Dermis microvascular lymphatic vessel endothelial cell (primary cell): ENCODE measurements around the gene TMTC2. TPM values are rescaled to one million over a fixed set of nuclear protein-coding genes. Genes with fewer than 3 reads are reported as not detected.
A peak's percentile ranks its signal among the peaks of the same experiment; 100 is the strongest.

ENCODE experiments used
- DNase-seq, 2 donors: peaks; one replicate each; pipeline versions ENCODE4 v3.0.0 to v3.0.0-alpha.2; 2010; ENCODE audit warnings: low read depth in 2 of 2
- total RNA-seq: library from RNA; depleted of rRNA; stranded (reverse); fragments of >200 nt; gene quantifications from 2 replicates; pipeline ENCODE4 v1.2.1, GENCODE V29; 2014

TMTC2 gene
- total RNA-seq, 1 donor from 2014 or later, result 4.9 TPM

- no peak for DNase-seq
These were observed 263.6 kb downstream of the TMTC2 start for GRCh38 chr12:82950356-82950755.

- DNase-seq, result no peak
These were observed 266.2 kb downstream of the TMTC2 start for GRCh38 chr12:82952946-82953345.

- DNase-seq, result no peak
These were observed 266.7 kb downstream of the TMTC2 start for GRCh38 chr12:82953397-82953796.

- DNase-seq, result no peak
These were observed 267.4 kb downstream of the TMTC2 start for GRCh38 chr12:82954064-82954463.

- no peak for DNase-seq
These were observed 267.9 kb downstream of the TMTC2 start for GRCh38 chr12:82954572-82954971.

- no peak for DNase-seq
These were observed 268.3 kb downstream of the TMTC2 start for GRCh38 chr12:82955043-82955442.

GRCh38 chr12:82958966-82959365, 272.3 kb downstream of the TMTC2 start:
- no peak for DNase-seq

GRCh38 chr12:82959821-82960220, 273.1 kb downstream of the TMTC2 start:
- DNase-seq, result no peak

- no peak for DNase-seq
These were observed 275.1 kb downstream of the TMTC2 start for GRCh38 chr12:82961835-82962234.

- no peak for DNase-seq
These were observed 277.2 kb downstream of the TMTC2 start for GRCh38 chr12:82963956-82964355.

GRCh38 chr12:82964446-82964845, 277.7 kb downstream of the TMTC2 start:
- no peak for DNase-seq

- DNase-seq, result peak in 1 of 2 donors; percentile 39
These were observed 279.4 kb downstream of the TMTC2 start for GRCh38 chr12:82966001-82966559.

GRCh38 chr12:82968631-82969367, 282.1 kb downstream of the TMTC2 start:
- DNase-seq, result no peak

GRCh38 chr12:82970614-82971013, 283.9 kb downstream of the TMTC2 start:
- DNase-seq, result no peak

GRCh38 chr12:82971584-82971983, 284.9 kb downstream of the TMTC2 start:
- no peak for DNase-seq

- DNase-seq, result no peak
These were observed 285.9 kb downstream of the TMTC2 start for GRCh38 chr12:82972624-82973023.

GRCh38 chr12:82973592-82973991, 286.9 kb downstream of the TMTC2 start:
- DNase-seq, result no peak

GRCh38 chr12:82981150-82981549, 294.4 kb downstream of the TMTC2 start:
- DNase-seq, result peak in 1 of 2 donors; percentile 7

- DNase-seq, result no peak
These were observed 307.4 kb downstream of the TMTC2 start for GRCh38 chr12:82994117-82994516.

- no peak for DNase-seq
These were observed 309.6 kb downstream of the TMTC2 start for GRCh38 chr12:82996168-82996812.

- no peak for DNase-seq
These were observed 311.8 kb downstream of the TMTC2 start for GRCh38 chr12:82998509-82998908.

GRCh38 chr12:83003026-83003425, 316.3 kb downstream of the TMTC2 start:
- no peak for DNase-seq
